NCI-H510A treated with DMSO at 0.1 percent for 48 hours (cell line): ENCODE results near the gene TENM4.
A peak's percentile ranks its signal among the peaks of the same experiment; 100 is the strongest.

Source experiments
- DNase-seq: peaks from one replicate; lab custom pipeline; 2025; lab: John Stamatoyannopoulos, UW

Gene TENM4

GRCh38 chr11:79447038-79447786 is 6.4 kb upstream of the TENM4 start:
- DNase-seq, result no peak

GRCh38 chr11:79444923-79445322 is 4.1 kb upstream of the TENM4 start:
- DNase-seq, result no peak

GRCh38 chr11:79441461-79441875 is 638 bp upstream of the TENM4 start:
- no peak for DNase-seq

- DNase-seq, result peak; percentile 55
Observed at GRCh38 chr11:79439886-79440570, 802 bp downstream of the TENM4 start.

GRCh38 chr11:79439410-79439885 is 1.4 kb downstream of the TENM4 start:
- DNase-seq, result peak; percentile 30

GRCh38 chr11:79438631-79439409 is 2.0 kb downstream of the TENM4 start:
- DNase-seq, result peak; percentile 31

- peak; percentile 15 for DNase-seq
Observed at GRCh38 chr11:79437981-79438630, 2.7 kb downstream of the TENM4 start.

- peak; percentile 51 for DNase-seq
Observed at GRCh38 chr11:79437278-79437980, 3.4 kb downstream of the TENM4 start.

GRCh38 chr11:79436919-79437277 is 3.9 kb downstream of the TENM4 start:
- DNase-seq, result no peak

GRCh38 chr11:79434283-79434682 is 6.5 kb downstream of the TENM4 start:
- DNase-seq, result no peak

GRCh38 chr11:79432138-79432537 is 8.7 kb downstream of the TENM4 start:
- DNase-seq, result no peak

GRCh38 chr11:79431535-79431934 is 9.3 kb downstream of the TENM4 start:
- no peak for DNase-seq

GRCh38 chr11:79430280-79430679 is 10.6 kb downstream of the TENM4 start:
- DNase-seq, result no peak

GRCh38 chr11:79428406-79428805 is 12.4 kb downstream of the TENM4 start:
- no peak for DNase-seq

- DNase-seq, result no peak
Observed at GRCh38 chr11:79427611-79428327, 13.1 kb downstream of the TENM4 start.

- DNase-seq, result no peak
Observed at GRCh38 chr11:79427126-79427525, 13.7 kb downstream of the TENM4 start.

- no peak for DNase-seq
Observed at GRCh38 chr11:79425463-79425862, 15.4 kb downstream of the TENM4 start.

GRCh38 chr11:79423736-79424135 is 17.1 kb downstream of the TENM4 start:
- DNase-seq, result no peak

- DNase-seq, result no peak
Observed at GRCh38 chr11:79422866-79423265, 18.0 kb downstream of the TENM4 start.

- DNase-seq, result no peak
Observed at GRCh38 chr11:79421820-79422219, 19.0 kb downstream of the TENM4 start.

- no peak for DNase-seq
Observed at GRCh38 chr11:79419120-79419519, 21.7 kb downstream of the TENM4 start.
